Natural killer cell treated with Interleukin-12 subunit alpha and Interleukin-12 subunit beta and Interleukin-15 and Interleukin-18, amount 100 ng/mL, for 72 hours (primary cell): ENCODE data around the gene ANKHD1. TPM values are rescaled to one million over a fixed set of nuclear protein-coding genes. Genes with fewer than 3 reads are reported as not detected.

Source experiments
- ATAC-seq, 2 donors: fragments of 150-1000 bp; cut with Tn5 transposase in 1 of 2; sonication (Bioruptor Pico), chemical (Tn5 transposase) in 1 of 2; 2 replicates each; pipeline ENCODE4 v1.10.0; 2021
- DNase-seq: peaks from one replicate; pipeline ENCODE4 v3.0.0; 2022; ENCODE audit warnings: low spot score
- H3K27ac Mint-ChIP-seq, 2 donors: 1 replicate in 1 of 2; 2 replicates in 1 of 2; pipeline ENCODE4 v1.8.0; 2022; ENCODE audit warnings: mixed read lengths in 2 of 2, mild to moderate bottlenecking in 1 of 2, moderate library complexity in 1 of 2
- H3K27me3 Mint-ChIP-seq, 2 donors: 1 replicate in 1 of 2; 2 replicates in 1 of 2; pipeline ENCODE4 v1.8.0; 2022; ENCODE audit warnings: mixed read lengths in 2 of 2
- H3K36me3 Mint-ChIP-seq: one replicate; pipeline ENCODE4 v1.8.0; 2022; ENCODE audit warnings: mixed read lengths
- H3K4me1 Mint-ChIP-seq, 2 donors: 1 replicate in 1 of 2; 2 replicates in 1 of 2; pipeline ENCODE4 v1.8.0; 2022; ENCODE audit warnings: low read depth in 2 of 2, mixed read lengths in 2 of 2, mild to moderate bottlenecking in 1 of 2
- H3K4me3 Mint-ChIP-seq: one replicate; pipeline ENCODE4 v1.8.0; 2022; ENCODE audit warnings: mixed read lengths
- H3K9me3 Mint-ChIP-seq: 2 replicates; pipeline ENCODE4 v1.8.0; 2022; ENCODE audit warnings: mixed read lengths
- total RNA-seq, 2 donors: library from RNA; stranded (reverse); gene quantifications; one replicate each; pipeline ENCODE4 v1.2.3, GENCODE V29; 2022

Gene ANKHD1
- total RNA-seq, 2 donors from 2014 or later = 136 to 156 TPM

DNA sequence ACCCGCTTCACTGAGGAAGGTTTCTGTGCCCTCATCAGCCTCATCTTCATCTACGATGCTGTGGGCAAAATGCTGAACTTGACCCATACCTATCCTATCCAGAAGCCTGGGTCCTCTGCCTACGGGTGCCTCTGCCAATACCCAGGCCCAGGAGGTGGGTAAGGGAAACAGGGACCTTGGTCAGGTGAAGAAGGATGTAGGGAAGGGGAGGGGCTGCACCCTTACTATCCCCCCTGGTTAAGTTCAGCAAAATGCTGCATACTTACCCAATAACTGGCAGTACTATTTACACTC is 37.2 kb upstream of the ANKHD1 start:
- Mint-ChIP-seq H3K27me3 (no peaks in the 10 kb centered on the region), H3K9me3 (no peaks in the 10 kb centered on the region), H3K4me1 (peaks cover 5 to 7% of the 10 kb centered on the region in 2 donors), H3K36me3 (no peaks in the 10 kb centered on the region), H3K4me3 (no peak overlapping the region), H3K27ac (no peak overlapping the region)
- no peak for ATAC-seq
- no peak for DNase-seq

DNA sequence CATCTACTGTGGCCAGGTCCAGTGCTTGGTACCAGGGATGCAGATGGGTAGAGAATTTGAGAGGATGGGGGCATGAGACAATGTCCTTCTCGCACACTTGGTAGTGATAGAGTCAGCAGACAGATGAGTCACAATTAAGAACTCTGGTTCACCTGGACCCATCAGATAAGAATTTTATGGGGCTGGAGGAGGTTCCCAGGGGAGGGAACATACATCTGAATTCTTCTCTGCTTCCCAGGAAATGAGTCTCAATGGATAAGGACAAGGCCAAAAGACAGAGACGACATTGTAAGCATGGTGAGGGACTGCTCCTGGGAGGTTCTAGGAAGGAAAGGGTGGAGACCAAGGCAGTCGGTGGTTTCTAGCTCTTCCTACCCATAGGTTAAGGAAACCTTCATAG is 36.4 kb upstream of the ANKHD1 start:
- no peak overlapping the region for H3K27ac Mint-ChIP-seq
- ATAC-seq (no peak), DNase-seq (no peak)
- no peaks in the 10 kb centered on the region for H3K36me3 Mint-ChIP-seq
- H3K9me3 Mint-ChIP-seq = no peaks in the 10 kb centered on the region
- H3K27me3 Mint-ChIP-seq = no peaks in the 10 kb centered on the region
- no peak overlapping the region for H3K4me3 Mint-ChIP-seq
- H3K4me1 Mint-ChIP-seq = peaks cover 5 to 7% of the 10 kb centered on the region in 2 donors

DNA sequence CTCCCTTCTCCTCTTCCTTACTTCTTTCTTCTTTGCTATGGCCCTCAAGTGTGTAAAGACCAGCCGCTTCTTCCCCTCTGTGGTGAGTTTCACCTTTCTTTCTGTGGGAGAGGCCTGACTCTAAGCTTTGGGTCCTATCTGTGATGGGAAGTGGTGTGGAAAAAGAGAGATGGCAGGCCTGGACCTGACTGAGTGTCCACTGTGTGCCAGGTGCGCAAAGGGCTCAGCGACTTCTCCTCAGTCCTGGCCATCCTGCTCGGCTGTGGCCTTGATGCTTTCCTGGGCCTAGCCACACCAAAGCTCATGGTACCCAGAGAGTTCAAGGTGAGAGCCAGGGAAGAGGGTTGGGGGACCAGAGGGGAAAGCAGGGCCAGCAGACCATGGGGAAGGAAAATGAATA is 35.7 kb upstream of the ANKHD1 start:
- Mint-ChIP-seq H3K4me3 (no peak overlapping the region), H3K4me1 (peaks cover 5 to 7% of the 10 kb centered on the region in 2 donors), H3K27me3 (no peaks in the 10 kb centered on the region), H3K36me3 (no peaks in the 10 kb centered on the region), H3K27ac (no peak overlapping the region), H3K9me3 (no peaks in the 10 kb centered on the region)
- ATAC-seq = no peak
- DNase-seq = no peak

- Mint-ChIP-seq H3K4me3 (no peak overlapping the region), H3K27ac (no peak overlapping the region), H3K9me3 (no peaks in the 10 kb centered on the region)
These were observed 34.9 kb upstream of the ANKHD1 start for GRCh38 chr5:140366589-140367255.

DNA sequence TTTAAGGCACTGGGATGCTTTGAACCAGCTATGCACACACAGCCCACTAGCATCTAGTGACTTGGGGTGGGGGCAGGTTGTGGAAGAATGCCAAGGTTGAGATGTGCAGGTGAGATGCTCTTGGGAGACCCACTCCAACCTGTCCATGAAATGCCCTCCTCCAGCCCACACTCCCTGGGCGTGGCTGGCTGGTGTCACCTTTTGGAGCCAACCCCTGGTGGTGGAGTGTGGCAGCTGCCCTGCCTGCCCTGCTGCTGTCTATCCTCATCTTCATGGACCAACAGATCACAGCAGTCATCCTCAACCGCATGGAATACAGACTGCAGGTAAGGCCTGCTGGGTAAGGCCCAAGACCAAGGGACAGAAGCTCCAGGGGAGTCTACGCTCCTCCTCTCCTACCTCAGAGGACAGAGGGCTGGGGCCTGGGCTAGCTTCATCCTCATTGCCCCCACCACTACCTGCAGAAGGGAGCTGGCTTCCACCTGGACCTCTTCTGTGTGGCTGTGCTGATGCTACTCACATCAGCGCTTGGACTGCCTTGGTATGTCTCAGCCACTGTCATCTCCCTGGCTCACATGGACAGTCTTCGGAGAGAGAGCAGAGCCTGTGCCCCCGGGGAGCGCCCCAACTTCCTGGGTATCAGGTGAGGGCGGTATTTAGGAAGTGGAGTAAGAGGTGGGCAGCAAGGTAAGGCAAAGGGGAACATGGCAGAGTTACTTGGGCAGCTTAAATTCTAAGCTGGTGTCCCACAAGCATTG is 34.2 kb upstream of the ANKHD1 start:
- H3K9me3 Mint-ChIP-seq = no peaks in the 10 kb centered on the region
- H3K36me3 Mint-ChIP-seq = no peaks in the 10 kb centered on the region
- ATAC-seq (no peak), DNase-seq (no peak)
- H3K4me3 Mint-ChIP-seq = no peak overlapping the region
- no peaks in the 10 kb centered on the region for H3K27me3 Mint-ChIP-seq
- H3K4me1 Mint-ChIP-seq = peaks cover 4 to 5% of the 10 kb centered on the region in 2 donors
- H3K27ac Mint-ChIP-seq = no peak overlapping the region

More at GRCh38 chr5:140366589-140367255, 34.9 kb upstream of the ANKHD1 start:
- ATAC-seq = no peak
- Mint-ChIP-seq H3K36me3 (no peaks in the 10 kb centered on the region), H3K27me3 (no peaks in the 10 kb centered on the region), H3K4me1 (peaks cover 5 to 7% of the 10 kb centered on the region in 2 donors)
- DNase-seq = no peak

- ATAC-seq = no peak
- H3K27me3 Mint-ChIP-seq = no peaks in the 10 kb centered on the region
- no peaks in the 10 kb centered on the region for H3K9me3 Mint-ChIP-seq
- no peak for DNase-seq
- H3K4me1 Mint-ChIP-seq = peaks cover 7 to 8% of the 10 kb centered on the region in 2 donors
- no peak overlapping the region for H3K4me3 Mint-ChIP-seq
- H3K27ac Mint-ChIP-seq = no peak overlapping the region
- H3K36me3 Mint-ChIP-seq = no peaks in the 10 kb centered on the region
These were observed 30.1 kb upstream of the ANKHD1 start for GRCh38 chr5:140371356-140372151.

DNA sequence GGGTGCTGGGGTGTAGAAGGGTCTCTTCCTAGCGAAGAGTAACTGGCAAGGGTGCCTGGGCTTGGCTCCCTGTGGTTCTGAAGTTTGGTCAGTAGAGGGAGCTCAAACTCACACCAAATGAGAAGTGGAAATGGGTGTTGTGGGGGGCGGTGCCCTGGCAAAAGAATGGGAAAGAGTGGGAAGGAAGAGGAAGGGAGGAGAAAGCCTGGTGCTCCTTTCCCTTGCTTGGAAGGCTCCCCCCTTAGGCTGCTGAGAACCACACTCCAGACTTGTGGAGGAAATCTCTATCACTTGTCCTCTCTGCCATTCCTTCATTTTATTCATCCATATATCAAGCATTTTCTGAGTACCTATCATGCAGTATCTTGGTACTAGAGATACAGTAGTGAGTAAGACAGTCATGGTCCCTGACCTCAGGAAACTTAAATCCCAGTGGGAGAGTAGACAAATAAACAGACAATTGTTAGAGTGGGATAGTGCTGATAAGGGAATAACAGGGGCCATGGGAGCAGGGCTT is 28.6 kb upstream of the ANKHD1 start:
- peaks cover 7 to 8% of the 10 kb centered on the region in 2 donors for H3K4me1 Mint-ChIP-seq
- H3K9me3 Mint-ChIP-seq = no peaks in the 10 kb centered on the region
- H3K4me3 Mint-ChIP-seq = no peak overlapping the region
- H3K36me3 Mint-ChIP-seq = no peaks in the 10 kb centered on the region
- H3K27ac Mint-ChIP-seq = peak overlapping the region in 1 of 2 donors; percentile 10
- no peaks in the 10 kb centered on the region for H3K27me3 Mint-ChIP-seq
- ATAC-seq (peak; percentile 48 to 75), DNase-seq (peak; percentile 70)

- ATAC-seq = no peak
- no peak for DNase-seq
- H3K4me1 Mint-ChIP-seq = peaks cover 0 to 4% of the 10 kb centered on the region in 2 donors
- H3K27ac Mint-ChIP-seq = no peak overlapping the region
- H3K36me3 Mint-ChIP-seq = no peaks in the 10 kb centered on the region
- no peak overlapping the region for H3K4me3 Mint-ChIP-seq
- no peaks in the 10 kb centered on the region for H3K27me3 Mint-ChIP-seq
- no peaks in the 10 kb centered on the region for H3K9me3 Mint-ChIP-seq
These were observed 20.3 kb upstream of the ANKHD1 start for GRCh38 chr5:140381351-140381750.

DNA sequence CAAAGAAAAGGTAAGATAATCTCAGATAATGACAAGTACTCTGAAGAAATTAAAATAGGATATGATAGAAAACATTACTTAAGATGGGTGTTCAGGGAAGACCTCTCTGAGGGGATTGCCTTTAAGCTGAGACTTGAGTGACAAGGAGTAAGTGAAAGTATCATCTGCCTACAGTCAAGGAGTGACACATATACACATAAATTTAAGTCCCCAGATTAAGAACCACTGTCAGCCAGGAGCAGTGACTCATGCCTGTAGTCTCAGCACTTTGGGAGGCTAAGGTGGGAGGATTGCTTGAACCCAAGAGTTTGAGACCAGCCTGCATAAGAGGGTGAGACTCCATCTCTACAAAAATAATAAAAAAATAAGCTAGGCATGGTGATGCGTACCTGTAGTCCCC is 19.7 kb upstream of the ANKHD1 start:
- H3K4me1 Mint-ChIP-seq = peaks cover 0 to 4% of the 10 kb centered on the region in 2 donors
- no peaks in the 10 kb centered on the region for H3K36me3 Mint-ChIP-seq
- no peak overlapping the region for H3K4me3 Mint-ChIP-seq
- H3K9me3 Mint-ChIP-seq = no peaks in the 10 kb centered on the region
- H3K27me3 Mint-ChIP-seq = no peaks in the 10 kb centered on the region
- DNase-seq (no peak), ATAC-seq (no peak)
- no peak overlapping the region for H3K27ac Mint-ChIP-seq

GRCh38 chr5:140382866-140383265 is 18.8 kb upstream of the ANKHD1 start:
- no peak overlapping the region for H3K27ac Mint-ChIP-seq
- H3K4me1 Mint-ChIP-seq = peaks cover 0 to 4% of the 10 kb centered on the region in 2 donors
- ATAC-seq = no peak
- no peaks in the 10 kb centered on the region for H3K27me3 Mint-ChIP-seq
- no peaks in the 10 kb centered on the region for H3K36me3 Mint-ChIP-seq
- H3K9me3 Mint-ChIP-seq = no peaks in the 10 kb centered on the region
- H3K4me3 Mint-ChIP-seq = no peak overlapping the region
- DNase-seq = no peak

DNA sequence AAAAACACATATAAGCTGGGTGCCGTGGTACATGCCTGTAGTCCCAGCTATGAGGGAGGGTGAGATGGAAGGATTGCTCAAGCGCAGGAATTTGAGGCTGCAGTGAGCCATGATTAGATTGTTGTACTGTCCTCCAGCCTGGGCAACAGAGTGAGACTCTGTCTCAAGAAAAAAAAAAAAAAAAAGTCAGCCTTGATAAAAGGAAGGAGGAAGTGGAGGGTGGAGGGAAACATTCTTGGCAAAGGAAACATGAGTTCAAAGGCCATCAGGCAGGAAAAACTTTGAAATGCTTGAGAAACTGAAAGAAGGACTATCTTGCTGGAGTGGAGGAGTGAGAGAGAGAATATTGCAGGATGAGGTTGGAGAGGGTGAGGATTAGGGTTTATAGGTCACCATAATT is 18.3 kb upstream of the ANKHD1 start:
- no peaks in the 10 kb centered on the region for H3K9me3 Mint-ChIP-seq
- H3K36me3 Mint-ChIP-seq = no peaks in the 10 kb centered on the region
- DNase-seq = no peak
- no peak for ATAC-seq
- no peaks in the 10 kb centered on the region for H3K27me3 Mint-ChIP-seq
- H3K4me3 Mint-ChIP-seq = no peak overlapping the region
- H3K27ac Mint-ChIP-seq = no peak overlapping the region
- H3K4me1 Mint-ChIP-seq = peaks cover 0 to 4% of the 10 kb centered on the region in 2 donors

- Mint-ChIP-seq H3K27me3 (no peaks in the 10 kb centered on the region), H3K4me1 (peaks cover 0 to 4% of the 10 kb centered on the region in 2 donors), H3K4me3 (no peak overlapping the region), H3K27ac (no peak overlapping the region), H3K36me3 (no peaks in the 10 kb centered on the region), H3K9me3 (no peaks in the 10 kb centered on the region)
- DNase-seq (no peak), ATAC-seq (no peak)
These were observed 13.6 kb upstream of the ANKHD1 start for GRCh38 chr5:140388052-140388451.

GRCh38 chr5:140391312-140391711 is 10.3 kb upstream of the ANKHD1 start:
- Mint-ChIP-seq H3K36me3 (no peaks in the 10 kb centered on the region), H3K4me3 (no peak overlapping the region), H3K27me3 (no peaks in the 10 kb centered on the region), H3K27ac (no peak overlapping the region), H3K4me1 (no peaks in the 10 kb centered on the region), H3K9me3 (no peaks in the 10 kb centered on the region)
- DNase-seq (no peak), ATAC-seq (no peak)

DNA sequence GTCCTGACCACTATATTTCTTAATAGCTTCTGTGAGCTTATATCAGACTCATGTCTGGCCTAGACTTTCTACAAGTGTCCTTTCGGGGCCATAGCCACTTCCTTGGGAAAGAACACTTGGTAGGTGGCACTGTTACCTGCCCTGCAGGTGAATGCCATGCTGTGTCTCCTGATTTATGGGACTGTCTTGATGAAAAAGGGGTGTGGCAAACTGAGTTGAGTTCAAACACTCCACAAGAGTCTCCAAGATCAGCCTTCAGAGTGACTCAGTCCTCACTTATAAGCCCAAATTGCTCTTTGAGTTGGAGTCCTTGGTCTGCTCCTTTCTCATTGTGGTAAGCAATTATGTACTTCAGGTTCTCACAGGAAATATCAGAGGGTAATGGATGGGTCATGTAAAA is 9.9 kb upstream of the ANKHD1 start:
- no peak overlapping the region for H3K4me3 Mint-ChIP-seq
- no peaks in the 10 kb centered on the region for H3K9me3 Mint-ChIP-seq
- no peaks in the 10 kb centered on the region for H3K27me3 Mint-ChIP-seq
- H3K27ac Mint-ChIP-seq = no peak overlapping the region
- DNase-seq (no peak), ATAC-seq (no peak)
- no peaks in the 10 kb centered on the region for H3K36me3 Mint-ChIP-seq
- no peaks in the 10 kb centered on the region for H3K4me1 Mint-ChIP-seq
